Cerebellar nuclear complex (tissue), 1 donor: ENCODE data around the gene PCDHGA12.

Experiments
- DNase-seq, 2 experiments: peaks; one replicate each; lab custom pipeline; 2025; lab: John Stamatoyannopoulos, UW

Gene PCDHGA12

GRCh38 chr5:141439411-141440141, 9.3 kb downstream of the PCDHGA12 start:
- no peak for DNase-seq

GRCh38 chr5:141440341-141440740, 10.0 kb downstream of the PCDHGA12 start:
- DNase-seq: no peak

- no peak for DNase-seq
These were observed 11.4 kb downstream of the PCDHGA12 start for GRCh38 chr5:141441571-141442170.

GRCh38 chr5:141465351-141465750, 35.0 kb downstream of the PCDHGA12 start:
- DNase-seq: no peak

GRCh38 chr5:141475625-141476131, 45.4 kb downstream of the PCDHGA12 start, which contains the start of gene PCDHGC3:
Gene PCDHGC3 (plus strand): TSS chr5:141475966. CDS start chr5:141476117, 151 bp downstream.
- DNase-seq: peak; percentile 56 to 94

GRCh38 chr5:141476132-141476911, 46.0 kb downstream of the PCDHGA12 start:
- DNase-seq: peak in 1 of 2 experiments; percentile 64

- no peak for DNase-seq
These were observed 46.8 kb downstream of the PCDHGA12 start for GRCh38 chr5:141477044-141477575.

GRCh38 chr5:141477815-141478214, 47.5 kb downstream of the PCDHGA12 start:
- DNase-seq: no peak

GRCh38 chr5:141478321-141478945, 48.1 kb downstream of the PCDHGA12 start:
- no peak for DNase-seq

- DNase-seq: no peak
These were observed 49.5 kb downstream of the PCDHGA12 start for GRCh38 chr5:141479776-141480175.
